Stimulated activated CD8-positive, alpha-beta memory T cell treated with anti-CD3 and anti-CD28 coated beads, Interleukin-2, amount 100 ng/mL, for 1 hour (primary cell): ENCODE results near the gene PSMD2.

Experiments used
- DNase-seq, 2 donors: peaks; one replicate each; pipeline ENCODE4 v3.0.0-alpha.2; 2020; ENCODE audit warnings: low read depth in 2 of 2

The PSMD2 gene

GRCh38 chr3:184282941-184283340, 16.1 kb upstream of the PSMD2 start:
- DNase-seq = no peak

- no peak for DNase-seq
Observed at GRCh38 chr3:184283681-184284080, 15.4 kb upstream of the PSMD2 start.

GRCh38 chr3:184284696-184285095, 14.3 kb upstream of the PSMD2 start:
- DNase-seq = no peak

GRCh38 chr3:184289426-184289938, 9.6 kb upstream of the PSMD2 start:
- peak; percentile 15 to 24 for DNase-seq

- no peak for DNase-seq
Observed at GRCh38 chr3:184290331-184290730, 8.7 kb upstream of the PSMD2 start.

- no peak for DNase-seq
Observed at GRCh38 chr3:184291044-184291737, 7.8 kb upstream of the PSMD2 start.

- no peak for DNase-seq
Observed at GRCh38 chr3:184291738-184292445, 7.1 kb upstream of the PSMD2 start.

GRCh38 chr3:184295771-184296170, 3.3 kb upstream of the PSMD2 start:
- no peak for DNase-seq

GRCh38 chr3:184296616-184297015, 2.4 kb upstream of the PSMD2 start:
- DNase-seq = no peak

- no peak for DNase-seq
Observed at GRCh38 chr3:184299488-184300377, 692 bp downstream of the PSMD2 start.

- no peak for DNase-seq
Observed at GRCh38 chr3:184300378-184300720, 1.3 kb downstream of the PSMD2 start.

- DNase-seq = no peak
Observed at GRCh38 chr3:184305577-184305976, 6.5 kb downstream of the PSMD2 start.

GRCh38 chr3:184306341-184306972, 7.4 kb downstream of the PSMD2 start:
- no peak for DNase-seq

GRCh38 chr3:184307915-184308314, 8.9 kb downstream of the PSMD2 start:
- DNase-seq = no peak

GRCh38 chr3:184308744-184309143, 9.7 kb downstream of the PSMD2 start:
- no peak for DNase-seq

GRCh38 chr3:184311633-184312032, 12.6 kb downstream of the PSMD2 start:
- no peak for DNase-seq

- DNase-seq = peak; percentile 87 to 88
Observed at GRCh38 chr3:184314363-184314699, 15.3 kb downstream of the PSMD2 start, which contains the start of gene EIF4G1. EIF4G1 (plus strand) TSS chr3:184314606; CDS start chr3:184315797, 1,191 bp downstream.

GRCh38 chr3:184314700-184315542, 15.9 kb downstream of the PSMD2 start:
- DNase-seq = peak; percentile 27 to 51

- no peak for DNase-seq
Observed at GRCh38 chr3:184315543-184315867, 16.5 kb downstream of the PSMD2 start.

GRCh38 chr3:184315871-184316661, 17.0 kb downstream of the PSMD2 start:
- no peak for DNase-seq
